ENCODE measurements around the gene AOX1.
"Not testable (repeated sequence)": the region's sequence is repeated elsewhere in the genome, so short reads cannot be mapped to it uniquely, and the experiment has no call there.

Gene AOX1

DNA sequence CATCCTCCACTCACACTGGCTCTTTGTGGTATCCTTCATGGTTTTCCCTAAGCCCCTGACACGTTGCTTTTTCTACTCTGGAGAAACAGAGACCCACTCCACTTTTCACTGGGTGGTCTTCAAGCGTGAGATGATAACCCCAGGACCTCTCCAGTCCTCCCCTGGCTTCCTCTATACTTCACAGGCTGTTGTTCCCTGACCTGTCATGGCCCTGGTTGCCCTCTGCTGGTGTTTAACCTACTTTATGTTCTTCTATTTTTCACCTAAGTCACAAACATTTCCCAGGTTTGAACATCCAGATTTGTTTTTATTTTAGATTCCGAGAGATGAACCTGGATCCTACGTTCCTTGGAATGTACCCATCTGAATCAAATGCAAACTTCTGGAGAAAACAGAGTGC is 84.5 kb downstream of the AOX1 start:
- no peak for DNase-seq

DNA sequence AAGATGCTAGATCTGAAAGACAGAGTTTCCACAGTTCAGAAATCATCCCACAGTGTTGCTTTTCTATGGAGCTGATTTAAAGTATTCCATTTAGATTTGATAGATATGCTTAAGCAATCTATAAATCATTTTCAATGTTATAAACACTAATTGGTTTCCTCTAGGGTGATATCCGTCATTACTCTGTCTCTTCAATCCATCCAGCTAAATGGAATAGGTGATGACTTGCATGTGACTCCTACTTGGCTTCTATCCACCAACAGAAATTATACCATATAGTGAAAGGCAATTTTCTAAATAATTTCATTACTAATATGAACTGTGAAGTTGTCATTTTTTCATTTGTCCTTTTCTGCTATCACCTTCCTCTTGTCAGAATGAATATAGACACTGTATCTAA is 84.9 kb downstream of the AOX1 start:
- no peak for DNase-seq

DNA sequence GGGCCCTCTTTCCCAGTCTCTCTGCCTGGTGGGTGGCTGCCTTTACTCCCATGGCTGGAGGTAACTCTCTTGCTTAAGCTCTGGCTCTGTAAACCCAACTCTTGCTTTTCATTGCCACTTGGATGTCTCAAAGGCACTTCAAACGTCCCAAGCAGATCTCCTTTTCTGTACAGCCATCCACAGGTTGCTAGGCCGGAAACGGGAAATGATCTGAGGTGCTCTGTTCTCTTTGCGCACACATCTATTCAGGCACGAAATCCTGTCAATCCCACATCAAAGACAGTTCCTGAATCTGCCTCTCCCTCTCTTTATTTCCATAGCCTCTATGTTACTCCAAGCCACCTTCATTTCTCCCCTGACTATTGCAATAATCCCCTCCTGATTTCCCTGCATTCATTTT is 87.4 kb downstream of the AOX1 start:
- DNase-seq: no peak

DNA sequence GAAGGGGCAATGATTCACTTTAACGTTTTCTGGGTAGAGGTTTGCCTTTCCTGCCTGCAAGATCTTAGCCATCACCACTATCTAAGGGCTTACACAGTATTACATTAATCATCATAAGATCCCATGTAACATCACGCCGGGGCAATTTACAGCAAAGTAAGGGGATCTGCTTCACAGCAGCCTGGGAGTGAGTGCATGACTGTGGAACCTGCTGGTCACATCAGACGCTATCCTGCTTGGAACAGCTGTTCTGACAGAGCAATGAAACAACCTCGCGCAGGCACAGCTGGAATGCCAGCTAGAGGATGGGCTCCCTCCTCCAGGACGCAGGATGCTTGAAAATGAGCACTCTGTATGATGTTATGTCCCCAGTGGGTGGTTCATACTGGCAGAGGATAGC is 89.0 kb downstream of the AOX1 start:
- DNase-seq: no peak

DNA sequence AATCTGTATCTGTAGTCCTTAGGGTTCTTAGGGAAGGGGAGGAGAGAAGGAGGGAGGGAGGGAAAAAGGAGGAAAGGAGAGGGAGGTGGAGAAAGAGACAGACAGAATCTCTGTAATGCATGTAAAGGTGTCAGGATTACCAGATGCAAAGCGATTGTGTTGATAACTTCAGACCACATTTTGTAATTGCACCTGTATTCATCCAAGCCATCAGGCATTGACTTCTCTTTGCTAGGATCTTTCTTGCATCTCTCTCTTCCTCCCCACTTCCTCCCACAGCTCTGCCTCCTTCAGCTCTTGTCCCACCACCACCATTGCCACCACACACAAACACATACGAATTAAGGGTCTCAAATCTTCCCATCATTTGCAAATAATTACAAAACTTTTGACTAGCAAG is 91.4 kb downstream of the AOX1 start:
- no peak for DNase-seq

DNA sequence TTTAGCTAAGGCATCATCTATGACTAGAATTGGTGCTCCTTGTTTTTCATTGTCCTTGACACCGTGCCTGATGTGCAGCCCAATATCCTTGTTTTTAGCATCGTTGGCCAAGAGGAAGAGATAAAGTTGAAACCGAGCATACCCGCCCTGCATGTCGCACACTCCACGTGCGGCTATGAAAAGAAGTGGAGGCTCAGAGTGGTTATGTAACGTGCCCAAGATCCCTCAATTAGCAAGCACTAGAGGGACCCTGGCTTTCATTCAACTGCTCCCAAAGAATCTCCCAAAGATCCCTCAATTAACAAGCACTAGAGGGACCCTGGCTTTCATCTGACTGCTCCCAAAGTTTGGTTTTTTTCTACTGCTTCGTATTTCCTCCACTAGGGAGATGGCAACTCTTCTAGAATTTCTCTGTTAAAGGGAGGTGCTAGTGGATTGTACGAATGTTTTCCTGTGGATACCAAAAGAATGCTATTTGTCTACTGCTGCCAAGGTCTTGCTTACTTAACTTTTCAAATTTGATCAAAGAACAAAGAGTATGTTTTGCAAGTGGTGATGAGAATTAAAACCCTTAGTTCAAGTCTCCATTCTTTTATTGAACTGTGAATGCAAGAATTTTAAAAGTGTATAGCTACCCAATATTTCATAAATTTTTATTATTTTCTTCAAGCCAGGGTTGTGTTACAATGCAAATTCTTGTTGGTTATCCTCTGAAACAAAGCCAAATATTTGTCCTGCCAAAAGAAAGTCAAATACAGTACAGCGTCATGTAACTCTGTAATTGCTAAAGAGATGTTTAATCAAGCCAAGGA is 92.1 kb downstream of the AOX1 start:
- no peak for DNase-seq

DNA sequence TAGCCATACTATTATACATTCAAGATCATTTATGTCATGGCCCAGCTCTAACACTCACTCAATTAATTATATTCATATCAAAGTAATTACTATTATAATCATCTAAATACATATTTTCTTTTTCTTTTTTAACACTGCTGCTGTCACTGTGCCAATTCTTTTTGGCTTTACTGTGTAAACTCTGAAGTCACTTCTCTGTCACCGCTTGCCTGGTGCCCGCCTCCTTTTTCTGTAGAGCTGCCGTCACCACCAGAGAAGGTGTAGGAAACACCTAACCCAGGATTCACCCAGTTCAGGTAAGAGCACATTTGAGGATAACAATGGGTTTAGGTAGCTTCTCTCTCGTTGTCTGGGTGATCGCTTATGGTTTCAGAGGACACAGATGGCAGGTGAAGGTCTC is 93.3 kb downstream of the AOX1 start:
- DNase-seq: no peak

DNA sequence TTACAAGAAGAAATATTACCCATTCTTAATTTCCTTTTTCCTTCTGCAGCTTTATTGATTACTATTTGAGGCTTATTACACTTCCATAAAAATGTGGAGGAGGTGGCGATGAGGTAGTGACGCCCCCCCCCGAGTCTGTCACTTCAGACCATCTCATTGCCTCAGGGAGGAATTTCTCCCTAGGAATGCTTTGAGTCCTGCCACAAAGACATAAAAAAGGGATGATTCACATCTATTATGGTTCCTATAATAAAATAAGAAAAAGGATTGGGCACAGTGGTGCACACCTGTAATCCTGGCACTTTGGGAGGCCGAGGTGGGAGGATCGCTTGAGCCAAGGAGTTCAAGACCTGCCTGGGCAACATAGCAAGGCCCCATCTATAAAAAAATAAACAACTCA is 93.7 kb downstream of the AOX1 start:
- no peak for DNase-seq

DNA sequence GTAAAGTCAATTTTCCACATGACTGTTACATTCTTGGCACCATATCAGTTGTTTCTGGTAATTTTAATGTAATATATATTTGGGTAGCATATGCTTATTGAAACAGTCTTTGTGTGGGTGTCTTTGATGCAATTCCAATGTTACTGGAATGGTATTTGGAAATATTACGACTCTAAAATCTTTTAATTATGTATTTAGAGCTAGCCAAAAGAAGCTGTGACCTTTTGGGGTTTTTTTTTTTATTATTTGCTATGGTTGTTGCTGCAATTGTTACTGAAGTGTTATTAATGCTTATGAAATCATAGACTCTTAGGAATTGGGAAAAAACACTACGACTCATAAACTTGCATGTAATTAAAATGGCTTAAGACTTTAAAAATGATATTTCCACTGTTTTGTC is 95.9 kb downstream of the AOX1 start:
- no peak for DNase-seq

DNA sequence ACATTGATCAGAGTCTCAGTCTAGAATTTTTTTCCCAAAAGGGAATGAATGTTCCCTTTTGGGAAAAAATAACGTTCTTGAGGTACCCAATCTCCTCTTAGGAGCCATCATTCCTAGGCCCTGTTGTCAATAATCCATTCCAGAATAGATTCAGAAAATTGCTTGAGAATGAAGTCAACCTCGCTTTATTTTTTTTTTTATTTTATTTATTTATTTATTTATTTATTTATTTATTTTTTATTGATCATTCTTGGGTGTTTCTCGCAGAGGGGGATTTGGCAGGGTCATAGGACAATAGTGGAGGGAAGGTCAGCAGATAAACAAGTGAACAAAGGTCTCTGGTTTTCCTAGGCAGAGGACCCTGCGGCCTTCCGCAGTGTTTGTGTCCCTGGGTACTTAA is 96.6 kb downstream of the AOX1 start:
- not testable (repeated sequence) for DNase-seq

DNA sequence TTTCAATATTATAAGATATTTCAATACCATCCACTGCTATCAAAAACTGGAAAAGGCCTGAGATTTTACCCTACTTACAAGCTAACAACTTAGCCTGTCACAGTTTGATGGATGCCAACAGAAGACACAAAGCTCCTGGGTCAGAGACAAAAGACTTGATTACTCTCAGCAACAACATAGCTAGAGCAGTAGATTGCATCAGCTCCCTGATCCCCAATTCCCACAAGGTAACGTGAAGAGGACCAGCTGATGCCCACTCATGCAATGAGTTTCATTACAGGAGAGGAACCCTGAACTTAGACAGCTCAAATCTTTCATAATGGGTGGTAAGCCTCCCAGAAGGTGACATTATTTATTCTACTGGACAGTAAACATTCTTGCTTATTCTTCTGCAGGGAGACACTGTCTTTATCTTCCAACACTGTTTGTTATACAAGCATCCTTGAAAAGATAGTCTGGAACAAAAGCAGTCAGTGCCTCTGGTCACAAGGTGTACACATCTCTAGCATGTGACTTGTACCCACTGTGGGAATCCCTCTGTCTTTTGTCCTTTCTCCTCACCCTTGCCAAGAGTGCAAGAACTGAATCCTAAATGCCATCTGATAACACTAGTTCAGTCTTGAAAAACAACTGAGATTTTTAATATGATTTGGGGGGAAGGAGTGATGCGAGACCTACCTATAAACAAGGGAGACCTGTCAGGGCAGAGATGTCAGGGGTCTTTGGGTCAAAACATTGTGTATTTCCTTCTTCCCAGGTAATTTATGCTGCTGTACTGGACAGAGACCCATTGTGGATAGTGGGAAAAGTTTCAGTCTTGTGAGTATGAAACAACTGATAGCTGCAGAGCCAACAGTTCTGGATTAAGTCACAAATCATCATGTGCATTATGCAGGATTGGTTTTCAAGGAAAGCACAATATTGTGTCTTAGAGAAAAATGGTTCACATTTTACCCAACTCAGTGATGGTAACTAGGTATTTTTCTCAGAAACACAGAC is 102.4 kb downstream of the AOX1 start:
- DNase-seq: no peak

DNA sequence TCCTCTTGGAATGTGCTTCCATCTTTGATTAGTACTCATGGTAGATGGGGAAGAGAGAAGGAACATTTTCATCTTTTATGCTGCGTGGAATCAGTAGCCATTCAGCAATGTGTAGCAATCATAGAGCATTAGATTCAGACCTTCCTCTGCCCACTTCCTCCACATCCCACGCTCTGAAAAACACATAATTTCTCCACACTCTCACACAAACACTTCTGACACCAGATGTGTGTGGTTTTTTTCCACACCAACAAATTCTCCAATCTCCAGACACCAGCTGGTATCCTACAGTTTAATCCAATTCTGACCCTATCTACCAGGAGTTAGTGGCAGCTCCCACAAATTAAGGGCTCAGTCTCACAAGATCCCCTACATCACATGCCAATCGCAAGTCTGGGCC is 103.3 kb downstream of the AOX1 start:
- DNase-seq: no peak

DNA sequence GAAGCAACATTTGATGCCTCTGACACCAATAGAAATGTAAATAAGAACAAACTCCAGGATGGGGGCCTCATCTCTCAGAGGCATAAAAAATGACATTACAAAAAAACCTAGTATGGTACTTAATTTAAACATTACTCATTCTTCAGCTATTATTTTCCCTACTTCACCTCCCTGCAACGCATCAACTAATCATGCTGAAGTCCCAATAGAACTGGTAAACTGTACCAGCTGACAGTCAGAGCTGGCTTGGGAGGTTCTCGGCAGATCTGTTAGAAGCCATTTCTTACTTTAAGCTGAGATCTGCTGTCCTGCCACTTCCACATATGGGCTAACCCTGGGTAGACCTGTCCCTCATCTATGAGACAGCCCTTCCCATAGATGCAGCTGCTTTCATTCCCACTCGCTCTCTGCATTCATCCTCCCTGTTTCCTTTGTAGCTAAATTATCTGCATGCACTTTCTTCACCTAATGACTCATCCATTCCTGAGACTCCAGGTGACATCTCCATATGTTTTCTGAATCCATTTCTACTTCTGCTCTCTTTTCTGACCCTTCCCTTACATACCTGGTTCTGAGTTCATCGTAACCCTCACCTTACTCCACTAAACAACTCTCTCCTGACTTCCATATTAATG is 108.1 kb downstream of the AOX1 start:
- no peak for DNase-seq

DNA sequence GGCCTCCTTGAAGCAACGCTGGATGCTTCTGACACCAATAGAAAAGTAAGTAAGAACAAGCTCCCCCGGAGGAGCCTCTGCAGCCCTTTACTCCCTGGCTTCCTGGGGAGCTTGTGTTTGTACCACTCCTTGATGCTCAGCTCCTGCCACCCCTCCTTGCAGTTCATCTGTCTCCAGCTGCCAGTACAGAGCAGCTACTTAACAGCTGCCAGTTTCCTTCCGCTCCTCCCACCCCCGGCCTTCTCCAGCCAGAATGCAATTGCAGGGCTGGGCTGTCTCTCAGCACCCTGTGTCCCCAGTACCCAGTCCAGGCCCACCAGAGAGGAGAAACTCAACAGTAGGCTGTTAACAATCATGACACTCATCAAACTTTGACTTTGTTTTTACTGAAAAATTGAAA is 109.4 kb downstream of the AOX1 start:
- DNase-seq: no peak

DNA sequence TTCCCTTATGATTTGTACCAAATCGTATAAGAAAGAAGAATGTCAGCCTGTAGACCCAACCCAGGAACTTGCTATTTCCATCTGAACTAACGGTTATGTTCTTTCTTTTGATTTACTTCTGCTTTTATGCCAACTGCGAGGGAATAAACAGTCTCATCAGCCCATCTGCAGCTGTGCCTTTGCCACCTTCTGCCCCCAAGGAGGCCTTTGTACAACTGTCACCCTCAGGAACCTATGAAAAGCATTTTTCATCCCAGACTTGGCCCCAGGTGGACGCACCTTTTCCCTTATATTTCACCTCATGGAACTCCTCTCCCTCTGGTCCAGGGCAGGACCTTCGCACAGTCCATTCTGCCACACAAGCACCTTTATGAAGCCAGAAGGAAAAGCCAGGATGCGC is 109.8 kb downstream of the AOX1 start:
- no peak for DNase-seq

DNA sequence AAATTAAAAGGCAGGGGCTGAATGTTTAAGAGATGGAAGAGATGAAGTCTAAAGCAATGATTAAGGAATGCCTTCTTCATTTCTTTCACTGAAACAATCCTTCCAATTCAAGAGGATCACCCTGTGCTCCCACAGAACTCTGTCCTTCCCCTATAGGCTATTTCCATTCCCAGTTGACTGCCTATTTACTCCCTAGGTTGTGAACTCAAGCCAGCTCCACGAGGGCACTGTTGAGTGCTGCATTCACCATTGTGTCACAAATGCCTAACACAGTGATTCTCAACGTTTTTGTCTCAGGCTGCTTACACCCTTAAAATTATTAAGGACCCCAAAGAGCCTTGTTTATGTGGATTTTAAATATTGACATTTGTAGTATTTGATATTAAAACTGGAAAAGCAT is 112.4 kb downstream of the AOX1 start:
- no peak for DNase-seq

DNA sequence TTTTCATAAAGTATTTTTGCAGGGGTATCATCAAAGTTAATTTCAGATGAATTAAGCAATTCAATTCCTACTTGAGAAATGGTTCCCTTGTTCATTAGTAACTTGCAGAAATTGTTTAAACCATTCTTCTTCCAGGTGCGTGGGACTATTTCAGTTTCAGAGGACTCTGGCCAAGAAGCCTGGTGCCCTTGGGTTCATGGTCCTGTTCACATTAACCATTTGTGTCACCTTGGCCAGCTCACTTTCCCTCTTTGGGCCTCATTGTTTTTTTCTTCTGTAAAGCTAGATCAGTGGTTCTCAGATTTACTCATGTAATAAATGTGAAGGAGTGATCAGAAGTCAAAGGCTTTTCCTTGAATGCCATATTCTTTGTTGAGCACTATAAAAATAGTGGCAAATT is 113.5 kb downstream of the AOX1 start:
- no peak for DNase-seq

DNA sequence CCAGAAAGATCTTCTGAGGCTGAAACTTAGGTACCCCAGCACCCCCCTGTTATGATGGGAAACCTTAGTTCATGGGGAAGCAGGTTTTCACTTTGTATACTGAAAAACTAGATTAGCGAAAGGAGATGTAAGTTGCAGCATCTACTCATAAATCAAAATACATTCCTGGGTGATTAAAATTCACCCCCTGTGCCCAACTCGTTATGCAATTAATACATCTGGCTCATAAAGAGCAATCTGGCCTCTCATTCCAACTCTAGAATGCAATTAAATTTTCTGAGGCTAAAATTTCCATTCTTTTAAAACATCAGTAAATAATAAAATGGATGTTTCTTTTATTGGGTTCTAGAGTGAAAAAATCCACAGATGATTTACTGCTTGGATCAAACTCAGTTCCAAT is 115.0 kb downstream of the AOX1 start:
- no peak for DNase-seq

DNA sequence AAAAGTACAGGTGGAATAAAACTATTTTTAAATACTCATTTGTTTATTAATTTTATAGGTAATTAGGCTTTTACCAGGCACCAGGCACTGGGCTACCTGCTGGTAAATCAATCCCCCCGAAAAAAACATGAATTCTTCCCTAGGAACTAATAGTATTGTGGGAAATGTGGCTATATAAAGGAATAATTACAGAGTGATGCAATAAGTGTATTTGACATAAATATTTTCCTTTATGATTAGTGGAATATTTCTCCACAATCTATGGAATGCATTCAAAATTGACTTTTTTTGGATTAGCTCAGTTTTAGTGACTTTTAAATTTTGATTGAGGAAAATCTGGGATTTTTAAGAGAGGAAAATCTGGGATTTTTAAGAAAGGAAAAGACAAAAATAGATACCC is 116.2 kb downstream of the AOX1 start:
- DNase-seq: no peak

DNA sequence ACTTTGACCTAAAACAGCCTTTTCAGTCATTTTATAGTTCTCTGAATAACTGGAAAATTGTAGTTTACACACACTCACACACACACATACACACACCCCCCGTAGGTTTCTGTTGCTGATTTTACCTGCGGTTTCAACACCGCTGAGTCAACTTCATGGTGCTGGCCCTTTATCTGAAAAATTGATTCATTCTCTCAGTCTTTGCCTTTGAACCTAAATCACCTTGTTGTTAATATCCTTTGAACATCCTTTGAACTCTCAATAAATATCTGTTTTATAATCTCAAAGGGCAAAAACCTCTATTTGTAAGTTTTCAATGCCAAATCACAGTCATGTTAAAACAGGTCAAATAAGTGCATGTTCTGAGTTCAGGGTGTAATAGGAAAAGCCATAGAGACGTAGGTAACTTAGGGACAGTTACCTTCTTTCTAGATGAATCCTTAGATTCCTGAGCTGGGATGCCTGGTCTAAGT is 116.9 kb downstream of the AOX1 start:
- no peak for DNase-seq

DNA sequence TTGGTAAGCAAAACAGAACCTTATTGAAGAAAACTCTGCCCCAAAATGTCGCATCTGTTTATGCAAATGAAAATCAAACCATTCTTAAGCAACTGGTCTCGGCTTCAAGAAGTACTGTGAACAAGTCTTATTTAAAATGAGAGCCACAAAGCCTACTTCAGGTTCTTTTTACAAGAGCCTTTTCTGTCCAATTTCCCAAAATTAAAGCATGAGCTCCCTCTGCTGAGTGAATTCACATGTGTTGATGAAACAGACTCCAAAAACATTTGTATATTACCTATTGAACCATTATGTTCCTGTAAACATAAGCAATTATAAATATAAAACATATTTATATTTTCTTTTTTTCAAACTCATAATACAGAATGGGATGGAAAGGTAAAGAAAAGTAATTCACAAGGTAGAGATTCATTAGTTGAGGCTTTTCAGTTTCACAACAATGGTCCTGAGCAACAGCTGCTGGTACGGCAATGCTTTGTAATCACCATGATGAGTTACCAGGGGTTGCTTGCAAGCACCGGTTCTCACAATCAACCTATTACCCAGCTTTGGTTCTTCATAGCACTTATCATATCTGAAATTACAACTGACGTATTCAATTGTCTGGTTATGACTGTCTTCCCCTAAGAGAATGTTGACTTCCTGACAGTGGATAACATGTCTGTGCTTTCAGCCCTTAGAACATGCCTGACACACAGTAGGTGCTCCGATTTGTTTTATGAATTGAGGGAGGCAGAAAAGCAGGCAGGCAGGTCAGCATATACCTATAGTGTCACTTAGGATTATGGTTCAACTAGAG is 117.5 kb downstream of the AOX1 start:
- DNase-seq: no peak

DNA sequence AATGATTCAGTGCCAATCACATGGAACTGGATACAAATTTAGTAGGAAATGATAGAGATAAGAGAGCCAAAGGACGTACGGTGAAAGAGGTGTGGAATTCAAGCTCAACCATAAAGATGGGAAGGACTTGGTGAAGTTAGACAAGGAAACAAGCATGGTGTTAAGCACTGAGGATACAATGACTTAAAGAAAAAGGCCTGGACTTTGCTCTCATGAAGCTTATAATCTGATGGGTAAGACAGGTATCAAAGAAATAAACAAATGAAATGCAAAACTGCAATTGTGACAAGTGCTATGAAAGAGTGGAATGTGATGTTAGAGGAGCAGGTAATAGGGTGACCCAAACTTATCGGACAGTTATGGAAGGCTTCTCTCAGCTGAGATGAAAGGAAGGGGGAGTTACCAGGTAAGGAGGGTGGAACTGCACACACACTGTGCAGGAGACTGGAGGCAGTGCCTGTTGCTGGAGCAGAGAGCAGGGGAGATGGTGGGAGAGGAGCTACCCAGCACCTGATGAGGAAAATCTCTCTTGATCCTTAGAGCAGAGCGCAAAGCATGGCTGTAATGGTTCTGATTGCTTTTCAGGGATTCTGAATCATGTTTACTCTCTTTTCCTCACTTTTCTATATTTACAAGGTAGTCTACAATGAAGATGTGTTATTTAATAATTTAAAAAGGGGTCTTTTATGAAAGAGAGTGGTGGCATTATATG is 118.3 kb downstream of the AOX1 start:
- DNase-seq: no peak
